Neural cell (in vitro differentiated cells): ENCODE measurements around the gene PHF3. TPM values are rescaled to one million over a fixed set of nuclear protein-coding genes. Genes with fewer than 3 reads are reported as not detected.

Source experiments
- H2AFZ ChIP-seq: fragments of 200-600, 300-800 bp; sonication (generic), shearing (Covaris generic); 2 replicates; pipeline ENCODE4 v1.6.0; 2014; ENCODE audit warnings: low read depth, mild to moderate bottlenecking, antibody characterized with exemption, low read length, moderate library complexity
- H3F3A ChIP-seq: fragments of 200-600 bp; shearing (Covaris generic); 2 replicates; pipeline ENCODE4 v1.6.1; 2016; ENCODE audit warnings: mild to moderate bottlenecking, moderate library complexity, mixed read lengths, antibody characterized with exemption, low read length; ENCODE audit not compliant: insufficient read depth, poor library complexity, severe bottlenecking
- H3K27ac ChIP-seq: fragments of 200-600, 300-800 bp; sonication (generic), shearing (Covaris generic); 2 replicates; pipeline ENCODE4 v1.5.1; 2014; ENCODE audit warnings: mild to moderate bottlenecking, low read length, moderate library complexity
- H3K27me3 ChIP-seq: fragments of 300-800, 200-600 bp; sonication (generic), shearing (Covaris generic); 2 replicates; pipeline ENCODE4 v1.6.0; 2014; ENCODE audit warnings: mild to moderate bottlenecking, low read depth, low read length, moderate library complexity; ENCODE audit not compliant: insufficient read depth
- H3K36me3 ChIP-seq: fragments of 300-800, 200-600 bp; sonication (generic), shearing (Covaris generic); 2 replicates; pipeline ENCODE4 v1.5.1; 2014; ENCODE audit warnings: mild to moderate bottlenecking, antibody characterized with exemption, low read length, moderate library complexity; ENCODE audit not compliant: insufficient read depth
- H3K4me2 ChIP-seq: fragments of 300-800, 200-600 bp; sonication (generic), shearing (Covaris generic); 2 replicates; pipeline ENCODE4 v1.6.0; 2014; ENCODE audit warnings: mild to moderate bottlenecking, low read length
- H3K4me3 ChIP-seq: fragments of 300-800, 200-600 bp; sonication (generic), shearing (Covaris generic); 2 replicates; pipeline ENCODE4 v1.5.1; 2014; ENCODE audit warnings: mild to moderate bottlenecking, low read length, moderate library complexity
- H3K79me2 ChIP-seq: fragments of 200-600 bp; shearing (Covaris generic); replicated peaks from 2 replicates; pipeline ENCODE4 v1.6.0; 2014; ENCODE audit warnings: mild to moderate bottlenecking, low read length, moderate library complexity; ENCODE audit not compliant: insufficient read depth
- H3K9ac ChIP-seq: fragments of 300-800, 200-600 bp; sonication (generic), shearing (Covaris generic); 2 replicates; pipeline ENCODE4 v1.6.1; 2016; ENCODE audit warnings: mild to moderate bottlenecking, low read length, mixed read lengths
- H3K9me2 ChIP-seq: fragments of 200-600 bp; shearing (Covaris generic); 2 replicates; pipeline ENCODE4 v1.6.1; 2016; ENCODE audit warnings: mild to moderate bottlenecking, low read length, mixed read lengths; ENCODE audit not compliant: insufficient read depth
- H3K9me3 ChIP-seq: fragments of 200-600, 300-800 bp; sonication (generic), shearing (Covaris generic); 2 replicates; pipeline ENCODE4 v1.6.1; 2016; ENCODE audit warnings: mild to moderate bottlenecking, mixed run types, low read length, moderate library complexity, mixed read lengths
- H4K20me1 ChIP-seq: fragments of 200-600 bp; shearing (Covaris generic); 2 replicates; pipeline ENCODE4 v1.6.1; 2016; ENCODE audit warnings: mild to moderate bottlenecking, mixed run types; ENCODE audit not compliant: insufficient read depth
- EP300 ChIP-seq: fragments of 450-650 bp; conservative IDR thresholded peaks from 2 replicates; pipeline ENCODE4 v1.6.1; 2014; ENCODE audit warnings: antibody characterized with exemption, mild to moderate bottlenecking, moderate library complexity; ENCODE audit not compliant: poor library complexity, severe bottlenecking
- EZH2 ChIP-seq: fragments of 200-600, 300-800 bp; shearing (Covaris generic), sonication (generic); IDR thresholded peaks from 2 replicates; pipeline ENCODE4 v1.6.1; 2014; ENCODE audit warnings: antibody characterized with exemption, low read length, borderline replicate concordance, mild to moderate bottlenecking; ENCODE audit not compliant: insufficient read depth, poor library complexity, severe bottlenecking
- MXI1 ChIP-seq: fragments of 450-650 bp; conservative IDR thresholded peaks from 2 replicates; pipeline ENCODE4 v1.6.1; 2014; ENCODE audit warnings: antibody characterized with exemption, mild to moderate bottlenecking; ENCODE audit not compliant: poor library complexity, severe bottlenecking
- POLR2AphosphoS5 ChIP-seq: IDR thresholded peaks from 2 replicates; pipeline ENCODE4 v1.6.1; 2012
- RAD21 ChIP-seq: fragments of 450-650 bp; conservative IDR thresholded peaks from 2 replicates; pipeline ENCODE4 v1.6.1; 2014; ENCODE audit warnings: antibody characterized with exemption, mild to moderate bottlenecking, moderate library complexity
- SMC3 ChIP-seq: fragments of 450-650 bp; conservative IDR thresholded peaks from 2 replicates; pipeline ENCODE4 v1.6.1; 2014; ENCODE audit warnings: antibody characterized with exemption, mild to moderate bottlenecking, moderate library complexity; ENCODE audit not compliant: poor library complexity
- TAF1 ChIP-seq: IDR thresholded peaks from 2 replicates; pipeline ENCODE4 v1.6.1; 2012; ENCODE audit warnings: low read depth
- polyA plus RNA-seq: library from polyadenylated mRNA; depleted of rRNA; stranded (reverse); fragments of >200 nt; gene quantifications from 2 replicates; pipeline ENCODE4 v1.2.3, GENCODE V29; 2014
- TF ChIP-seq, protein P1 (sequence below): fragments of 450-650 bp; IDR thresholded peaks from 2 replicates; pipeline ENCODE4 v1.5.1; 2014; ENCODE audit warnings: antibody characterized with exemption, mild to moderate bottlenecking, moderate library complexity; ENCODE audit not compliant: poor library complexity, severe bottlenecking
- TF ChIP-seq, protein P2 (sequence below): IDR thresholded peaks from 2 replicates; pipeline ENCODE4 v1.6.1; 2012; ENCODE audit warnings: borderline replicate concordance

The PHF3 gene
- polyA plus RNA-seq, 1 donor from 2014 or later, result 21.1 TPM

DNA sequence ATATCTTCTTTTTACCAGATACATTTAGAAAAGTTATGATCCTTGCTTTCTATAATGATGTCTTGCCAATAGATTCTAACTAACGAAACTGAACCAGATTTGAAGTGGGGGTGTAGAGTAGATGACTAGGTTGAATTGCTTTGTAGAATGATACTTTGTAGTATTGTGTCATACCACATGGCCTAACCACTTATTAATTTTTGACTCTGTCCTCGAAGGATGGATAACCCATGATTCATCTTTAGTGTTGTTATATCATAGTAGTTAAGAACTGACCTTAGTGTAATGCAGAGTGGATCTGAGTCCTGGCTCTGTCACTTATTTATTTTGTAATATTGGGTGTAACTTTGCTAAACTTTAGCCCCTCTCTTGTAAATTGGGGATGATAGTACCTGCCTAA lies 4.5 kb downstream of the PHF3 start:
- Histone ChIP-seq H3K27me3 (no peaks in the 10 kb centered on the region), H3K4me3 (peak overlapping the region; percentile 87), H3K27ac (no peak overlapping the region), H4K20me1 (peaks cover 9% of the 10 kb centered on the region), H3K9ac (no peak overlapping the region), H3F3A (peaks cover 4% of the 10 kb centered on the region), H3K36me3 (no peaks in the 10 kb centered on the region), H3K79me2 (peaks cover 77% of the 10 kb centered on the region), H3K4me2 (no peak overlapping the region), H2AFZ (no peak overlapping the region), H3K9me3 (no peaks in the 10 kb centered on the region), H3K9me2 (no peaks in the 10 kb centered on the region)
- TF ChIP-seq RAD21, result no peak
- no peak for TF ChIP-seq MXI1
- no peak for TF ChIP-seq POLR2AphosphoS5
- TF ChIP-seq SMC3, result no peak
- TF ChIP-seq EP300, result no peak
- TF ChIP-seq EZH2, result no peak
- TF ChIP-seq, protein P1, sequence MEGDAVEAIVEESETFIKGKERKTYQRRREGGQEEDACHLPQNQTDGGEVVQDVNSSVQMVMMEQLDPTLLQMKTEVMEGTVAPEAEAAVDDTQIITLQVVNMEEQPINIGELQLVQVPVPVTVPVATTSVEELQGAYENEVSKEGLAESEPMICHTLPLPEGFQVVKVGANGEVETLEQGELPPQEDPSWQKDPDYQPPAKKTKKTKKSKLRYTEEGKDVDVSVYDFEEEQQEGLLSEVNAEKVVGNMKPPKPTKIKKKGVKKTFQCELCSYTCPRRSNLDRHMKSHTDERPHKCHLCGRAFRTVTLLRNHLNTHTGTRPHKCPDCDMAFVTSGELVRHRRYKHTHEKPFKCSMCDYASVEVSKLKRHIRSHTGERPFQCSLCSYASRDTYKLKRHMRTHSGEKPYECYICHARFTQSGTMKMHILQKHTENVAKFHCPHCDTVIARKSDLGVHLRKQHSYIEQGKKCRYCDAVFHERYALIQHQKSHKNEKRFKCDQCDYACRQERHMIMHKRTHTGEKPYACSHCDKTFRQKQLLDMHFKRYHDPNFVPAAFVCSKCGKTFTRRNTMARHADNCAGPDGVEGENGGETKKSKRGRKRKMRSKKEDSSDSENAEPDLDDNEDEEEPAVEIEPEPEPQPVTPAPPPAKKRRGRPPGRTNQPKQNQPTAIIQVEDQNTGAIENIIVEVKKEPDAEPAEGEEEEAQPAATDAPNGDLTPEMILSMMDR, result no peak
- no peak for TF ChIP-seq TAF1
- TF ChIP-seq, protein P2, sequence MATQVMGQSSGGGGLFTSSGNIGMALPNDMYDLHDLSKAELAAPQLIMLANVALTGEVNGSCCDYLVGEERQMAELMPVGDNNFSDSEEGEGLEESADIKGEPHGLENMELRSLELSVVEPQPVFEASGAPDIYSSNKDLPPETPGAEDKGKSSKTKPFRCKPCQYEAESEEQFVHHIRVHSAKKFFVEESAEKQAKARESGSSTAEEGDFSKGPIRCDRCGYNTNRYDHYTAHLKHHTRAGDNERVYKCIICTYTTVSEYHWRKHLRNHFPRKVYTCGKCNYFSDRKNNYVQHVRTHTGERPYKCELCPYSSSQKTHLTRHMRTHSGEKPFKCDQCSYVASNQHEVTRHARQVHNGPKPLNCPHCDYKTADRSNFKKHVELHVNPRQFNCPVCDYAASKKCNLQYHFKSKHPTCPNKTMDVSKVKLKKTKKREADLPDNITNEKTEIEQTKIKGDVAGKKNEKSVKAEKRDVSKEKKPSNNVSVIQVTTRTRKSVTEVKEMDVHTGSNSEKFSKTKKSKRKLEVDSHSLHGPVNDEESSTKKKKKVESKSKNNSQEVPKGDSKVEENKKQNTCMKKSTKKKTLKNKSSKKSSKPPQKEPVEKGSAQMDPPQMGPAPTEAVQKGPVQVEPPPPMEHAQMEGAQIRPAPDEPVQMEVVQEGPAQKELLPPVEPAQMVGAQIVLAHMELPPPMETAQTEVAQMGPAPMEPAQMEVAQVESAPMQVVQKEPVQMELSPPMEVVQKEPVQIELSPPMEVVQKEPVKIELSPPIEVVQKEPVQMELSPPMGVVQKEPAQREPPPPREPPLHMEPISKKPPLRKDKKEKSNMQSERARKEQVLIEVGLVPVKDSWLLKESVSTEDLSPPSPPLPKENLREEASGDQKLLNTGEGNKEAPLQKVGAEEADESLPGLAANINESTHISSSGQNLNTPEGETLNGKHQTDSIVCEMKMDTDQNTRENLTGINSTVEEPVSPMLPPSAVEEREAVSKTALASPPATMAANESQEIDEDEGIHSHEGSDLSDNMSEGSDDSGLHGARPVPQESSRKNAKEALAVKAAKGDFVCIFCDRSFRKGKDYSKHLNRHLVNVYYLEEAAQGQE, result no peak

DNA sequence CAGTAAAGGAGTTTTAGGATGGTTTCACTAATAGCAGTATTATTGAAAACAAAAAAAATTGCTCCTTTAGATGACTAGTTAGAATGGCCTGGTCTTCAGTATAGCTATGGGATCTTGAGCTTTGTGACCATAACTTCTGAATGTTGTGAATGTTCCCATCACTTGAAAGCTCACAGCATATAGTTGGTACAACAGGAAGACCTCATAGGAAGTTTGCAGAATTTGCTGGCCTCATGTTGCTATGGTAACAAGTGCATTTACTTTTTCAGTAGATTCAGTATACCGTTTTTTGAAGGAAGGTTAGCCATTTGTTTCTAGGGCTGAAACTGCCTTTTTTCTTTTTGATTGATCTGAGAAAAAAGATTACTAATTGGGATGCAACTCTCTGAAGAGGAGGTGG lies 8.3 kb downstream of the PHF3 start:
- no peak overlapping the region for H3K9ac ChIP-seq
- no peaks in the 10 kb centered on the region for H3K9me3 ChIP-seq

More for the DNA sequence above, 8.3 kb downstream of the PHF3 start:
- Histone ChIP-seq H3K79me2 (peaks cover 94% of the 10 kb centered on the region), H3F3A (no peaks in the 10 kb centered on the region), H3K4me3 (no peak overlapping the region), H4K20me1 (no peaks in the 10 kb centered on the region), H3K4me2 (no peak overlapping the region), H2AFZ (no peak overlapping the region), H3K27me3 (no peaks in the 10 kb centered on the region), H3K27ac (no peak overlapping the region), H3K9me2 (no peaks in the 10 kb centered on the region), H3K36me3 (no peaks in the 10 kb centered on the region)
- TF ChIP-seq, protein P1, result no peak
- no peak for TF ChIP-seq TAF1
